Activated B cell treated with CpG ODN at 0.5 μM for 24 hours (primary cell): Measurements from ENCODE around the gene FANCC. TPM values are rescaled to one million over a fixed set of nuclear protein-coding genes. Genes with fewer than 3 reads are reported as not detected.

Source experiments
- ATAC-seq: fragments of 200-7000 bp; cut with Tn5 transposase; one replicate; pipeline ENCODE4 v1.10.0; 2021; ENCODE audit warnings: low read depth, mild to moderate bottlenecking, moderate library complexity
- CTCF ChIA-PET: fragments of 350-600 bp; sonication (Branson Sonifier 250); formaldehyde crosslinking; loops from one replicate; lab custom pipeline; 2021; ENCODE audit warnings: antibody characterized with exemption; lab: Charles Lee
- POLR2A ChIA-PET: fragments of 350-600 bp; sonication (Branson Sonifier 250); formaldehyde crosslinking; loops from one replicate; lab custom pipeline; 2021; ENCODE audit warnings: antibody characterized with exemption; lab: Charles Lee
- DNase-seq: peaks from one replicate; pipeline ENCODE4 v3.0.0; 2022
- H3K27ac Mint-ChIP-seq: one replicate; pipeline ENCODE4 v1.8.0; 2020; ENCODE audit warnings: mixed read lengths
- H3K27me3 Mint-ChIP-seq: one replicate; pipeline ENCODE4 v1.8.0; 2021; ENCODE audit warnings: mixed read lengths
- H3K36me3 Mint-ChIP-seq: one replicate; pipeline ENCODE4 v1.8.0; 2021; ENCODE audit warnings: low read depth, mixed read lengths
- H3K4me1 Mint-ChIP-seq: one replicate; pipeline ENCODE4 v1.8.0; 2021; ENCODE audit warnings: mixed read lengths
- H3K4me3 Mint-ChIP-seq: one replicate; pipeline ENCODE4 v1.8.0; 2020; ENCODE audit warnings: mild to moderate bottlenecking, mixed read lengths
- H3K9me3 Mint-ChIP-seq: one replicate; pipeline ENCODE4 v1.8.0; 2020; ENCODE audit warnings: mixed read lengths
- intact Hi-C: fragments of 100-400 bp; cut with micrococcal nuclease; formaldehyde crosslinking; loops from one replicate; pipeline ENCODE4 v1.15.1; 2024
- total RNA-seq: library from RNA; stranded (reverse); gene quantifications from 2 replicates; pipeline ENCODE4 v1.2.3, GENCODE V29; 2022
- TF ChIP-seq, protein P1 (sequence below): fragments of 200-600 bp; IDR thresholded peaks from one replicate; pipeline ENCODE4 v1.8.0; 2022; ENCODE audit warnings: antibody characterized with exemption, mild to moderate bottlenecking

Gene FANCC
- total RNA-seq, 1 donor from 2014 or later: 11.4 TPM

GRCh38 chr9:95201206-95201605 is 116.3 kb downstream of the FANCC start:
- no peaks in the 10 kb centered on the region for H3K4me1 Mint-ChIP-seq
- intact Hi-C loops: no loop called here
- no peak for DNase-seq
- H3K27me3 Mint-ChIP-seq: no peaks in the 10 kb centered on the region
- no peak overlapping the region for H3K27ac Mint-ChIP-seq
- H3K4me3 Mint-ChIP-seq: no peak overlapping the region
- H3K9me3 Mint-ChIP-seq: no peaks in the 10 kb centered on the region
- no peak for ATAC-seq
- TF ChIP-seq, protein P1, sequence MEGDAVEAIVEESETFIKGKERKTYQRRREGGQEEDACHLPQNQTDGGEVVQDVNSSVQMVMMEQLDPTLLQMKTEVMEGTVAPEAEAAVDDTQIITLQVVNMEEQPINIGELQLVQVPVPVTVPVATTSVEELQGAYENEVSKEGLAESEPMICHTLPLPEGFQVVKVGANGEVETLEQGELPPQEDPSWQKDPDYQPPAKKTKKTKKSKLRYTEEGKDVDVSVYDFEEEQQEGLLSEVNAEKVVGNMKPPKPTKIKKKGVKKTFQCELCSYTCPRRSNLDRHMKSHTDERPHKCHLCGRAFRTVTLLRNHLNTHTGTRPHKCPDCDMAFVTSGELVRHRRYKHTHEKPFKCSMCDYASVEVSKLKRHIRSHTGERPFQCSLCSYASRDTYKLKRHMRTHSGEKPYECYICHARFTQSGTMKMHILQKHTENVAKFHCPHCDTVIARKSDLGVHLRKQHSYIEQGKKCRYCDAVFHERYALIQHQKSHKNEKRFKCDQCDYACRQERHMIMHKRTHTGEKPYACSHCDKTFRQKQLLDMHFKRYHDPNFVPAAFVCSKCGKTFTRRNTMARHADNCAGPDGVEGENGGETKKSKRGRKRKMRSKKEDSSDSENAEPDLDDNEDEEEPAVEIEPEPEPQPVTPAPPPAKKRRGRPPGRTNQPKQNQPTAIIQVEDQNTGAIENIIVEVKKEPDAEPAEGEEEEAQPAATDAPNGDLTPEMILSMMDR: no peak
- POLR2A ChIA-PET: no interaction called here
- no peaks in the 10 kb centered on the region for H3K36me3 Mint-ChIP-seq
- CTCF ChIA-PET: no interaction called here

GRCh38 chr9:95197692-95198271 is 119.7 kb downstream of the FANCC start:
- DNase-seq (no peak), ATAC-seq (no peak)
- intact Hi-C loops: no loop called here
- Mint-ChIP-seq H3K27ac (no peak overlapping the region), H3K4me3 (no peak overlapping the region), H3K27me3 (no peaks in the 10 kb centered on the region), H3K4me1 (no peaks in the 10 kb centered on the region), H3K9me3 (no peaks in the 10 kb centered on the region), H3K36me3 (no peaks in the 10 kb centered on the region)
- POLR2A ChIA-PET: no interaction called here
- CTCF ChIA-PET: no interaction called here
- TF ChIP-seq, protein P1: no peak

GRCh38 chr9:95193480-95193879 is 124.0 kb downstream of the FANCC start:
- TF ChIP-seq, protein P1: no peak
- CTCF ChIA-PET: no interaction called here
- ATAC-seq (no peak), DNase-seq (no peak)
- no peaks in the 10 kb centered on the region for H3K4me1 Mint-ChIP-seq
- no peak overlapping the region for H3K27ac Mint-ChIP-seq
- no peak overlapping the region for H3K4me3 Mint-ChIP-seq
- H3K27me3 Mint-ChIP-seq: no peaks in the 10 kb centered on the region
- POLR2A ChIA-PET: no interaction called here
- H3K9me3 Mint-ChIP-seq: no peaks in the 10 kb centered on the region
- intact Hi-C loops: no loop called here
- H3K36me3 Mint-ChIP-seq: no peaks in the 10 kb centered on the region

DNA sequence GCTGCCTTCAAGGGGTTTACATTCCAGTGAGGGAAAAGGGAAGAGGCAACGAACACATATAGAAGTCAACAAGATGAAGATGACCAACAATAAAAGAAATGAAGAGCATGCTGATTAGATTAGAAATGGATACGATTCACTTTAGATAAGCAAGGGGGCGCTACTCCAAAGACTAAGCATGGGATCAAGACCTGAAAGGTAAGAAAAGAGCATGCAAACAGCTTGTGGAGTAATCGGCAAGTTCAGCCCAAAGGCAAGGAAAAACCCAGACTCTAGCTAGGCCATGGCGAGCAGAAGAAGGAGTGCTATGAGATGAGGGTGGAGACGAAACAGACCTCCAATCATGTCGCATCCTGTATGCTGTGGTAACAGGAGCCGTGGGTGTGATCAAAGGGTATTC is 124.4 kb downstream of the FANCC start:
- ATAC-seq (no peak), DNase-seq (no peak)
- Mint-ChIP-seq H3K4me1 (no peaks in the 10 kb centered on the region), H3K9me3 (no peaks in the 10 kb centered on the region), H3K27ac (no peak overlapping the region), H3K4me3 (no peak overlapping the region), H3K27me3 (no peaks in the 10 kb centered on the region), H3K36me3 (no peaks in the 10 kb centered on the region)
- ChIA-PET CTCF (no interaction called here), POLR2A (no interaction called here)
- TF ChIP-seq, protein P1: no peak
- intact Hi-C loops: no loop called here

- intact Hi-C loops: no loop called here
- DNase-seq: no peak
- no peak for ATAC-seq
- ChIA-PET CTCF (no interaction called here), POLR2A (no interaction called here)
- Mint-ChIP-seq H3K27me3 (no peaks in the 10 kb centered on the region), H3K36me3 (no peaks in the 10 kb centered on the region), H3K4me3 (no peak overlapping the region), H3K27ac (no peak overlapping the region), H3K4me1 (no peaks in the 10 kb centered on the region), H3K9me3 (no peaks in the 10 kb centered on the region)
- TF ChIP-seq, protein P1: no peak
Measured at GRCh38 chr9:95192631-95193030, 124.9 kb downstream of the FANCC start.
